HepG2 (cell line): ENCODE results near the gene HOXB4. TPM values are rescaled to one million over a fixed set of nuclear protein-coding genes. Genes with fewer than 3 reads are reported as not detected.

Experiments
- ATAC-seq: fragments of 200-7000 bp; cut with Tn5 transposase; 3 replicates; pipeline ENCODE4 v1.9.1; 2020; ENCODE audit warnings: mild to moderate bottlenecking, moderate library complexity
- BruUV-seq: library from RNA; stranded (reverse); fragments of 400-500 nt; replicated peaks from 2 replicates; lab custom pipeline; 2021; lab: Mats Ljungman, UMichigan
- CTCF ChIA-PET: fragments of 300-600 bp; formaldehyde crosslinking; extraction: SDS; loops from one replicate; lab custom pipeline; 2021; ENCODE audit warnings: low total read pairs, inconsistent platforms, low intra/inter-chr PET ratio; lab: Yijun Ruan, JAX
- POLR2A ChIA-PET: fragments of 350-600 bp; sonication (Branson Sonifier 250); formaldehyde crosslinking; loops from one replicate; lab custom pipeline; 2020; ENCODE audit warnings: antibody characterized with exemption, inconsistent platforms; lab: Yijun Ruan, JAX
- DNase-seq: peaks from one replicate; pipeline ENCODE4 v3.0.0-alpha.2; 2015; ENCODE audit warnings: low spot score
- FAIRE-seq: peaks from 3 replicates; lab custom pipeline; 2011; peaks lifted over from hg19 to GRCh38; lab: Jason Lieb, UNC
- H2AFZ ChIP-seq: one replicate; pipeline ENCODE4 v1.6.1; 2011; ENCODE audit warnings: low read length, inconsistent platforms
- H3K27ac ChIP-seq: fragments of 300-600 bp; 3 replicates; pipeline ENCODE4 v1.8.0; 2011; ENCODE audit warnings: mixed run types, mild to moderate bottlenecking, mixed read lengths, low read length, inconsistent platforms; ENCODE audit not compliant: insufficient read depth; ENCODE audit errors: extremely low read length
- H3K27me3 ChIP-seq, 2 experiments: fragments of 200-600 bp in 1 of 2; 2 replicates in 1 of 2; 3 replicates in 1 of 2; pipeline versions ENCODE4 v1.6.0 to v1.8.0; 2011; ENCODE audit warnings: low read length in 2 of 2, mild to moderate bottlenecking in 2 of 2, moderate library complexity in 2 of 2, inconsistent platforms in 1 of 2; ENCODE audit not compliant: insufficient read depth in 2 of 2, control insufficient read depth in 1 of 2
- H3K36me3 ChIP-seq, 2 experiments: fragments of 200-600 bp in 1 of 2; replicated peaks in 1 of 2; 2 replicates in 1 of 2; 3 replicates in 1 of 2; pipeline versions ENCODE4 v1.5.1 to v1.8.0; 2011; ENCODE audit warnings: low read length in 2 of 2, inconsistent platforms in 1 of 2; ENCODE audit not compliant: insufficient read depth in 2 of 2, control insufficient read depth in 1 of 2
- H3K4me1 ChIP-seq: 2 replicates; pipeline ENCODE4 v1.5.1; 2012; ENCODE audit warnings: low read length, inconsistent platforms; ENCODE audit not compliant: insufficient read depth
- H3K4me2 ChIP-seq: 2 replicates; pipeline ENCODE4 v1.6.0; 2011; ENCODE audit warnings: low read depth, low read length, inconsistent platforms
- H3K4me3 ChIP-seq, 3 experiments: fragments of 200-600 bp in 1 of 3; sonication (generic), shearing (Covaris generic) in 1 of 3; replicated peaks in 1 of 3; 2 replicates each; pipeline ENCODE4 v1.5.1; 2011 to 2016; ENCODE audit warnings: low read length in 3 of 3, inconsistent platforms in 2 of 3, low read depth in 2 of 3, mild to moderate bottlenecking in 2 of 3, control low read depth in 1 of 3, mixed read lengths in 1 of 3; ENCODE audit not compliant: insufficient read depth in 1 of 3
- H3K79me2 ChIP-seq: one replicate; pipeline ENCODE4 v1.6.1; 2011; ENCODE audit warnings: low read length, inconsistent platforms; ENCODE audit not compliant: insufficient read depth
- H3K9ac ChIP-seq: 2 replicates; pipeline ENCODE4 v1.6.0; 2011; ENCODE audit warnings: mild to moderate bottlenecking, low read depth, low read length, inconsistent platforms; ENCODE audit not compliant: insufficient read depth
- H3K9me3 ChIP-seq: 2 replicates; pipeline ENCODE4 v1.5.1; 2012; ENCODE audit warnings: mild to moderate bottlenecking, low read length
- H4K20me1 ChIP-seq: 2 replicates; pipeline ENCODE4 v1.6.0; 2011; ENCODE audit warnings: inconsistent platforms, mild to moderate bottlenecking, low read length, moderate library complexity; ENCODE audit not compliant: insufficient read depth
- EZH2 ChIP-seq: conservative IDR thresholded peaks from 2 replicates; pipeline ENCODE4 v1.6.1; 2012; ENCODE audit warnings: mild to moderate bottlenecking, low read depth, low read length, moderate library complexity
- TAF1 ChIP-seq: sonication (generic); formaldehyde crosslinking; IDR thresholded peaks from 2 replicates; pipeline ENCODE4 v1.4.0; 2020; ENCODE audit warnings: missing genetic modification reagents
- THAP11 ChIP-seq: IDR thresholded peaks from 2 replicates; pipeline ENCODE4 v1.6.1; 2016; ENCODE audit warnings: missing biosample characterization, missing genetic modification reagents
- TOE1 ChIP-seq: sonication (generic); formaldehyde crosslinking; IDR thresholded peaks from 2 replicates; pipeline ENCODE4 v1.4.0; 2020; ENCODE audit warnings: mild to moderate bottlenecking, missing genetic modification reagents
- ZGPAT ChIP-seq: IDR thresholded peaks from 2 replicates; pipeline ENCODE4 v1.6.1; 2016; ENCODE audit warnings: mild to moderate bottlenecking
- ZNF7 ChIP-seq: IDR thresholded peaks from 2 replicates; pipeline ENCODE4 v1.6.1; 2016; ENCODE audit warnings: missing biosample characterization, missing genetic modification reagents
- WGBS: methylation state at CpG from one replicate; pipeline ENCODE4 v1.1.6; 2017; ENCODE audit warnings: low lambda C conversion rate; 5-methylcytosine and 5-hydroxymethylcytosine counted together
- in situ Hi-C: cut with HindIII; loops from 2 replicates; pipeline ENCODE4 v1.10.0; 2017; ENCODE audit warnings: low pct_unique_long_range_greater_than_20kb; ENCODE audit not compliant: extremely low pct_ligation_motif_present
- intact Hi-C: fragments of 100-400 bp; cut with micrococcal nuclease; formaldehyde crosslinking; loops from one replicate; pipeline ENCODE4 v1.10.0; 2022; ENCODE audit not compliant: unreplicated experiment
- polyA plus RNA-seq, 8 experiments: library from polyadenylated mRNA; depleted of rRNA in 3 of 8; stranded (reverse) in 7 of 8; unstranded in 1 of 8; fragments of >200 nt; fragmentation: Illumina TruSeq in 4 of 8; extraction: Trizol in 4 of 8; gene quantifications; 2 replicates each; pipeline versions ENCODE4 v1.2.1 to v1.2.3, GENCODE V29; 2011 to 2016; ENCODE audit warnings: low read depth in 4 of 8, missing spikeins in 1 of 8, mixed read lengths in 1 of 8; ENCODE audit not compliant: insufficient read depth in 1 of 8
- total RNA-seq, 5 experiments: library from RNA; depleted of rRNA; stranded (reverse); fragments of >200 nt; fragmentation: Illumina TruSeq; extraction: Trizol; gene quantifications; 2 replicates each; pipeline ENCODE4 v1.2.3, GENCODE V29; 2016; ENCODE audit warnings: low read depth in 1 of 5
- TF ChIP-seq, protein P1 (sequence below): sonication (generic); formaldehyde crosslinking; IDR thresholded peaks from 2 replicates; pipeline ENCODE4 v1.4.0; 2020; ENCODE audit warnings: missing genetic modification reagents; ENCODE audit errors: not compliant biosample characterization

Gene HOXB4
- total and polyA plus RNA-seq, 2 of the 13 experiments (the other 11 are each of a cell fraction or from before 2014, with no cell fraction given), result not detected

GRCh38 chr17:48621410-48622392 lies 43.6 kb upstream of the HOXB4 start:
- H3K9ac ChIP-seq, result no peak overlapping the region
- no peaks in the 10 kb centered on the region for H3K9me3 ChIP-seq
- TF ChIP-seq EZH2 (peak; percentile 25), TAF1 (CRISPR knock-in tag) (no peak)
- ChIA-PET POLR2A (no interaction called here), CTCF (interaction anchor here (1.1 kb wide), 1 partner anchor 314 kb away, joined by 3 read pairs; no protein-coding TSS in a partner anchor)
- no peak overlapping the region for H2AFZ ChIP-seq
- no peak overlapping the region for H3K27ac ChIP-seq
- WGBS, result 23% methylated on average over 31 of the region's 41 CpGs
- intact Hi-C loops, result no loop called here
- no peaks in the 10 kb centered on the region for H3K79me2 ChIP-seq
- in situ Hi-C loops, result no loop called here
- peaks cover 44 to 97% of the 10 kb centered on the region in 2 experiments for H3K27me3 ChIP-seq
- ATAC-seq, result no peak
- BruUV-seq, result no TSS peak
- H3K4me3 ChIP-seq, result no peak overlapping the region
- no peaks in the 10 kb centered on the region for H3K4me1 ChIP-seq
- H3K36me3 ChIP-seq, result no peaks in the 10 kb centered on the region
- no peak for FAIRE-seq
- H3K4me2 ChIP-seq, result no peak overlapping the region
- no peak for DNase-seq
- H4K20me1 ChIP-seq, result peaks cover 8% of the 10 kb centered on the region; the same call in 1 of the 2 replicates

GRCh38 chr17:48620461-48621139 lies 42.5 kb upstream of the HOXB4 start:
- no peak for DNase-seq
- Histone ChIP-seq H3K4me2 (no peak overlapping the region), H3K27me3 (peaks cover 46 to 98% of the 10 kb centered on the region in 2 experiments), H3K27ac (no peak overlapping the region), H3K79me2 (no peaks in the 10 kb centered on the region), H2AFZ (no peak overlapping the region), H3K4me3 (no peak overlapping the region), H3K4me1 (no peaks in the 10 kb centered on the region), H4K20me1 (peaks cover 8% of the 10 kb centered on the region; the same call in 1 of the 2 replicates), H3K9ac (no peak overlapping the region), H3K9me3 (no peaks in the 10 kb centered on the region), H3K36me3 (no peaks in the 10 kb centered on the region)
- BruUV-seq, result no TSS peak
- ChIA-PET CTCF (interaction anchor here (1.1 kb wide), 1 partner anchor 312 kb away, joined by 3 read pairs; no protein-coding TSS in a partner anchor), POLR2A (no interaction called here)
- in situ Hi-C loops (no loop called here), intact Hi-C loops (no loop called here)
- WGBS, result 4% methylated on average over 6 of the region's 6 CpGs
- no peak for ATAC-seq
- no peak for FAIRE-seq
- TF ChIP-seq, protein P1, sequence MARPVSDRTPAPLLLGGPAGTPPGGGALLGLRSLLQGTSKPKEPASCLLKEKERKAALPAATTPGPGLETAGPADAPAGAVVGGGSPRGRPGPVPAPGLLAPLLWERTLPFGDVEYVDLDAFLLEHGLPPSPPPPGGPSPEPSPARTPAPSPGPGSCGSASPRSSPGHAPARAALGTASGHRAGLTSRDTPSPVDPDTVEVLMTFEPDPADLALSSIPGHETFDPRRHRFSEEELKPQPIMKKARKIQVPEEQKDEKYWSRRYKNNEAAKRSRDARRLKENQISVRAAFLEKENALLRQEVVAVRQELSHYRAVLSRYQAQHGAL (CRISPR knock-in tag), result no peak
- no peak for TF ChIP-seq TOE1 (CRISPR knock-in tag)
- no peak for TF ChIP-seq ZGPAT (CRISPR knock-in tag)
- no peak for TF ChIP-seq ZNF7
- no peak for TF ChIP-seq THAP11
